Nephron (organoid): ENCODE measurements around the gene L3MBTL3.

Source experiments
- H3K27ac Mint-ChIP-seq, 3 experiments: 2 replicates each; pipeline ENCODE4 v1.8.0; 2020; ENCODE audit warnings: mixed read lengths in 3 of 3, mild to moderate bottlenecking in 2 of 3, moderate library complexity in 1 of 3
- H3K27me3 Mint-ChIP-seq: 2 replicates; pipeline ENCODE4 v1.8.0; 2021; ENCODE audit warnings: low read depth, mild to moderate bottlenecking, moderate library complexity, mixed read lengths
- H3K36me3 Mint-ChIP-seq: 2 replicates; pipeline ENCODE4 v1.8.0; 2020; ENCODE audit warnings: low read depth, mixed read lengths
- H3K4me1 Mint-ChIP-seq: 2 replicates; pipeline ENCODE4 v1.8.0; 2020; ENCODE audit warnings: mixed read lengths
- H3K4me3 Mint-ChIP-seq, 3 experiments: 2 replicates each; pipeline ENCODE4 v1.8.0; 2020; ENCODE audit warnings: mild to moderate bottlenecking in 3 of 3, mixed read lengths in 3 of 3, moderate library complexity in 2 of 3
- H3K9me3 Mint-ChIP-seq: 2 replicates; pipeline ENCODE4 v1.8.0; 2020; ENCODE audit warnings: mixed read lengths
- TF ChIP-seq, protein P1 (sequence below), 3 experiments: fragments of 200-600 bp; sonication (generic); IDR thresholded peaks; one replicate each; pipeline ENCODE4 v1.5.0; 2021; ENCODE audit warnings: antibody characterized with exemption in 3 of 3; ENCODE audit not compliant: unreplicated experiment in 3 of 3

Gene L3MBTL3

DNA sequence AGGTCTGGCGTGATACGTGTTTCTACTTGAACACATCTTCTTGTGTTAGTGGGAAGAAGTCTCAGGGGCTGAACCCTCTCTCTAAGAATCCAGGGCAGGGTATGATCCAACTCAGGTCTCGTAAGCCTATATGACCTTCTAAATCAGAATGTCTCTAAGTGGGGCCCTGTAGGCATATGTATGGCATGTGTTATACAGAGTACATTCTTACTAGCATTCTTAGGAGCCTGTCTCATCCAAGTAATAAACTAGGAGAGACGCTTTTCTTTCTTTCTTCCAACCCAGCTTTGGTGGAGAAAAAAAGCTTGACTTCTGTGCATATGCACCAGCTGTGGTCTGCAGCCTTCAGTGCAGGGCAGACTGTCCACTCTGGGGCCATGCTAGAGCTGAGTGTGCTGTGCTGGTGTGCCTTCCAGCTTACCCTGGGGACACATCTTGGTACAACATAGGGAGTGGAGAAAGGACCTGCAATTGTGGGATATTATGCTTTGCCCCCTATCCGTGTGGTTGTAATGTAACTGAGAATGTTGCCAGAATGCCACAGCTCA, 47.3 kb downstream of the L3MBTL3 start:
- Mint-ChIP-seq H3K36me3 (peaks cover 54% of the 10 kb centered on the region), H3K4me1 (peaks cover 9% of the 10 kb centered on the region), H3K27ac (no peak overlapping the region), H3K4me3 (no peak overlapping the region), H3K9me3 (no peaks in the 10 kb centered on the region), H3K27me3 (no peaks in the 10 kb centered on the region)
- TF ChIP-seq, protein P1, sequence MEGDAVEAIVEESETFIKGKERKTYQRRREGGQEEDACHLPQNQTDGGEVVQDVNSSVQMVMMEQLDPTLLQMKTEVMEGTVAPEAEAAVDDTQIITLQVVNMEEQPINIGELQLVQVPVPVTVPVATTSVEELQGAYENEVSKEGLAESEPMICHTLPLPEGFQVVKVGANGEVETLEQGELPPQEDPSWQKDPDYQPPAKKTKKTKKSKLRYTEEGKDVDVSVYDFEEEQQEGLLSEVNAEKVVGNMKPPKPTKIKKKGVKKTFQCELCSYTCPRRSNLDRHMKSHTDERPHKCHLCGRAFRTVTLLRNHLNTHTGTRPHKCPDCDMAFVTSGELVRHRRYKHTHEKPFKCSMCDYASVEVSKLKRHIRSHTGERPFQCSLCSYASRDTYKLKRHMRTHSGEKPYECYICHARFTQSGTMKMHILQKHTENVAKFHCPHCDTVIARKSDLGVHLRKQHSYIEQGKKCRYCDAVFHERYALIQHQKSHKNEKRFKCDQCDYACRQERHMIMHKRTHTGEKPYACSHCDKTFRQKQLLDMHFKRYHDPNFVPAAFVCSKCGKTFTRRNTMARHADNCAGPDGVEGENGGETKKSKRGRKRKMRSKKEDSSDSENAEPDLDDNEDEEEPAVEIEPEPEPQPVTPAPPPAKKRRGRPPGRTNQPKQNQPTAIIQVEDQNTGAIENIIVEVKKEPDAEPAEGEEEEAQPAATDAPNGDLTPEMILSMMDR (IDR thresholded peaks at IDR 0.05; ENCODE audit: unreplicated experiment in 3 of 3) = no peak

DNA sequence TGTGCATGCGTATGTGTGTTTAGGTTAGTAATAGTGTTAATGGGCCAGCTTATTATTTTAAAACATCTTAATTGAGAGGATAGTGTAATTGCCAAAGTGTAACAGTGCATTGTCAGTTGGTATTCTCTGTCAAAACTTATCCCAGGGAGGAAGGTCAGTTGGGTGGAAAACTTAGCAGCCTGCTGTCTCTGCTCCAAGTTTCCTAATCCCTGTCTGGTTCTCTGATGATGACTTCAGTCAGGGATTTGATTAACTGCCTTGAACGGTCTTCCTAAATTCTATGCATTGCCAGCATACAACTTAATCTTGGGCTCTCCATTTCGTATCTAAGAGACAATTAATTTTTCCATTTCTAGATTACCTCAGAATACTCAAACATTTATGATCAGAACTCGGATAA, 51.1 kb downstream of the L3MBTL3 start:
- TF ChIP-seq, protein P1 (IDR thresholded peaks at IDR 0.05; ENCODE audit: unreplicated experiment in 3 of 3) = no peak
- Mint-ChIP-seq H3K27me3 (no peaks in the 10 kb centered on the region), H3K4me1 (peaks cover 9% of the 10 kb centered on the region), H3K4me3 (no peak overlapping the region), H3K36me3 (peaks cover 40% of the 10 kb centered on the region), H3K9me3 (no peaks in the 10 kb centered on the region), H3K27ac (peak overlapping the region in 1 of 3 experiments; percentile 7)

DNA sequence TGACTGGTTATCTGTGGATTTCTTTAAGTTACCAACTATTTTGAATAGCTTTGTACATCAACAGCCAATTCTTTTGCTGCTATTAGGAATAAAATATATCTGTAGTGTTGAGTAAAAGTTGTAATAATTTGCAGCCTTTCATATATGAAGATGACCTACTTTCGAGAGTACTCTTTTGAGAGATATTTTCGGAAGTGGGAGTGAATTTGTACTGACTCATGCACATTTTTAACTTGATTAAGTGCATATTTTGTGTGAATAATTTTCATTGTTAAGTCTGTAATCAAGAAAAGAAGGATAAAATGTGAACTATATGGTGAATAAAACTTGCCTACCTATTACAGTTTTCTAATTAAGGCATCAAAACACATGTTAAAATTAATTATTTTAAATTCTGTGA, 51.9 kb downstream of the L3MBTL3 start:
- H3K36me3 Mint-ChIP-seq = peaks cover 35% of the 10 kb centered on the region
- H3K4me1 Mint-ChIP-seq = peaks cover 9% of the 10 kb centered on the region
- no peaks in the 10 kb centered on the region for H3K27me3 Mint-ChIP-seq
- TF ChIP-seq, protein P1 (IDR thresholded peaks at IDR 0.05; ENCODE audit: unreplicated experiment in 3 of 3) = no peak
- peak overlapping the region in 1 of 3 experiments; percentile 52 for H3K27ac Mint-ChIP-seq
- no peak overlapping the region for H3K4me3 Mint-ChIP-seq
- H3K9me3 Mint-ChIP-seq = no peaks in the 10 kb centered on the region

DNA sequence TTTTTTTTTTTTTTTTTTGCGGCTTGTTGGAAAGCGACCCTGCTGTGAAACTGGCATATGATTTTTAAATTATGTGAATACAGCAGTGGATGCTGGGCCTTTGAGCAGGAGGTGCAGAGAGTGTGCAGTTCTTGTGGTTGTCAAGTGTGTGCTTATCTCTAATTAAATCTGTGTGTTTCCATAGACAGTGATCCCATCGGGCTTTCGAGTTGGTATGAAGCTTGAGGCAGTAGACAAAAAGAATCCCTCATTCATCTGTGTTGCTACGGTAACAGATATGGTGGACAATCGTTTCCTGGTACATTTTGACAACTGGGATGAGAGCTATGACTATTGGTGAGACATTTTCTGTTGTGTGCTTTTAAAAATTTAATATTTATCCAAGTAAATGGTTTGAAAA, 52.4 kb downstream of the L3MBTL3 start:
- no peaks in the 10 kb centered on the region for H3K9me3 Mint-ChIP-seq
- H3K27me3 Mint-ChIP-seq = no peaks in the 10 kb centered on the region
- H3K27ac Mint-ChIP-seq = no peak overlapping the region
- H3K36me3 Mint-ChIP-seq = peaks cover 35% of the 10 kb centered on the region
- TF ChIP-seq, protein P1 (IDR thresholded peaks at IDR 0.05; ENCODE audit: unreplicated experiment in 3 of 3) = no peak
- no peak overlapping the region for H3K4me3 Mint-ChIP-seq
- H3K4me1 Mint-ChIP-seq = peaks cover 9% of the 10 kb centered on the region

DNA sequence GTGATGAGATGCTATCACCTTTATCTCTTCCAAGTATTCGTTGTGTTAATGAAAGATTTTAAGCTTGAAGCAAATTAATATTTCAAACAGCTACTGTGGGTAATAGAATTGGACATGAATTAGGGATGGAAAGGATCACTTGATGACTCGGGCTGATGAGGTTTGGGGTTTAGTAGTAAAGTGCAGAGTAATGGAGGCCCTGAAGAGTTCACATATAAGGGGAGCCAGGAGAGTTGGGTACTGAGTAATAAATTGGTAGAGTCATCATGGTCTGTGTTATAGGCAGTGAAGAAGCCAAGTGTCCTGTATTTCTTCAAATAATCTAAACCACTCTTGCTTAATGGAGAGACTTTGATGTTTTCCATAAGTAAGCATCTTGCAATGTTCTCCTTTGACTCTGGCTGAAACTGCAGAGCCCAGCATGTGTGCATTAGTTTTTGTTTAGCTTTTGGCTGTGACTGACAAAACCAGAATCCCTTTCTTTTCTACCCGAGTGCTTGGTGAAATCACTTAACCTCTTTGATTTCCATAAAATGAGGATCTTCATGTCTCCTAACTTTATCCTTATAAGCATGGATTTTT, 57.6 kb downstream of the L3MBTL3 start:
- Mint-ChIP-seq H3K36me3 (peaks cover 20% of the 10 kb centered on the region), H3K27me3 (no peaks in the 10 kb centered on the region), H3K4me3 (no peak overlapping the region), H3K9me3 (no peaks in the 10 kb centered on the region), H3K4me1 (no peaks in the 10 kb centered on the region), H3K27ac (no peak overlapping the region)
- TF ChIP-seq, protein P1 (IDR thresholded peaks at IDR 0.05; ENCODE audit: unreplicated experiment in 3 of 3) = no peak

DNA sequence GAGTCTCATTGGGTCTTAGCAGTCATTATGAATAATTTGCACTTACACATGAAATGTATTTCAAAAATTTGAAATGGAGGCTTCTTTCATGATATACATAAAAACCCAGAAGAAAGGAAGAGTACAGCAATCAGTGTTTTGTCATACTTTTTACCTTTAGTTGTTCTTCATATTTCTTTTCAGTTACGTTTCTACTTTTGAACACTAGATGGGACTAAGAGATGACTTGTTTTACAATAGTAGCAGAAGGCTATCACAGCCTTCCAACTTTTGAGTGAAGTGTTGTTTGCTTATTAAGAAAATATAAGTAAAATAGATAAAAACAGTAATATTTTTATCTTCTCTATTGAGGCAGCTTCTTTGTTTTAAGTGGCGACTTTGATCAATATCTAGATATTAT, 58.1 kb downstream of the L3MBTL3 start:
- Mint-ChIP-seq H3K36me3 (peaks cover 21% of the 10 kb centered on the region), H3K27me3 (no peaks in the 10 kb centered on the region), H3K4me1 (no peaks in the 10 kb centered on the region), H3K27ac (no peak overlapping the region), H3K4me3 (no peak overlapping the region), H3K9me3 (no peaks in the 10 kb centered on the region)
- TF ChIP-seq, protein P1 (IDR thresholded peaks at IDR 0.05; ENCODE audit: unreplicated experiment in 3 of 3) = peak in 2 of 3 experiments; percentile 9 to 38
